Calu3 (cell line): ENCODE measurements around the gene RAB1A. TPM values are rescaled to one million over a fixed set of nuclear protein-coding genes. Genes with fewer than 3 reads are reported as not detected.

Experiments used
- BruUV-seq: library from RNA; stranded (reverse); fragments of 400-500 nt; replicated peaks from 2 replicates; lab custom pipeline; 2021; lab: Mats Ljungman, UMichigan
- CTCF ChIA-PET: fragments of 300-600 bp; sonication (Branson Sonifier 250); formaldehyde crosslinking; loops from one replicate; lab custom pipeline; 2022; ENCODE audit warnings: antibody characterized with exemption; lab: Charles Lee
- DNase-seq: peaks from one replicate; pipeline ENCODE4 v3.0.0; 2022
- H3K27ac Mint-ChIP-seq: one replicate; pipeline ENCODE4 v1.8.0; 2022; ENCODE audit warnings: mixed read lengths; ENCODE audit not compliant: unreplicated experiment
- H3K27me3 Mint-ChIP-seq: one replicate; pipeline ENCODE4 v1.8.0; 2022; ENCODE audit warnings: mixed read lengths; ENCODE audit not compliant: unreplicated experiment
- H3K36me3 Mint-ChIP-seq: one replicate; pipeline ENCODE4 v1.8.0; 2022; ENCODE audit warnings: mild to moderate bottlenecking, moderate library complexity, mixed read lengths; ENCODE audit not compliant: insufficient read depth, unreplicated experiment
- H3K4me1 Mint-ChIP-seq: one replicate; pipeline ENCODE4 v1.8.0; 2022; ENCODE audit warnings: mild to moderate bottlenecking, low read depth, mixed read lengths; ENCODE audit not compliant: unreplicated experiment
- H3K4me3 Mint-ChIP-seq: one replicate; pipeline ENCODE4 v1.8.0; 2022; ENCODE audit warnings: mild to moderate bottlenecking, low read depth, moderate library complexity, mixed read lengths; ENCODE audit not compliant: unreplicated experiment
- H3K9me3 Mint-ChIP-seq: one replicate; pipeline ENCODE4 v1.8.0; 2022; ENCODE audit warnings: low read depth, mixed read lengths; ENCODE audit not compliant: unreplicated experiment
- intact Hi-C: fragments of 100-400 bp; cut with micrococcal nuclease; formaldehyde crosslinking; loops from one replicate; pipeline ENCODE4 v1.10.0; 2022; ENCODE audit not compliant: unreplicated experiment
- total RNA-seq: library from RNA; stranded (reverse); gene quantifications from 2 replicates; pipeline ENCODE4 v1.2.3, GENCODE V29; 2022
- TF ChIP-seq, protein P1 (sequence below): fragments of 200-600 bp; IDR thresholded peaks from one replicate; pipeline ENCODE4 v1.8.0; 2022; ENCODE audit warnings: antibody characterized with exemption; ENCODE audit not compliant: unreplicated experiment

The RAB1A gene
- total RNA-seq, 1 experiment from 2014 or later, result 148 TPM

DNA sequence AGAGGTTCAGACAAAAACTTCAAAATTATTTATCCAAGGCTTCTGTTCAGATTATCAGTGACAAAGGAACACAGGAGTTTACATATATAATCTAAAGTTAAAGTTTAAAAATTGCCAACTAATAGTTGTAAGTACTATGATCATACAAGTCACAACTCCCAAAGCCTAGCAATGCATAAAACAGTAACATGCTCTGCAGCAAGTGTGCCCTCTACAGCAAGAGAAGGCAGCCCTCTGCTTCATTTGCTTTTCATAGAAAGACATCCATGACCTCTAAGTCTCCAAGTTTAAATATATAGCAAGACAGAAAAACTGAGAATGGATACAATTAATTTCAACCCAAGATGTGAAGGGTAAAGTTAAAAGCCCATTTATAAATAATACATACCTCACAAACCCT, 13.3 kb downstream of the RAB1A start:
- DNase-seq, result no peak
- CTCF ChIA-PET, result interaction anchor here (0.6 kb wide), 1 partner anchor 23 kb away, joined by 4 read pairs; no protein-coding TSS in a partner anchor
- H3K4me1 Mint-ChIP-seq, result peaks cover 6% of the 10 kb centered on the region
- intact Hi-C loops, result no loop called here
- BruUV-seq, result no TSS peak
- H3K36me3 Mint-ChIP-seq, result peaks cover 12% of the 10 kb centered on the region
- TF ChIP-seq, protein P1, sequence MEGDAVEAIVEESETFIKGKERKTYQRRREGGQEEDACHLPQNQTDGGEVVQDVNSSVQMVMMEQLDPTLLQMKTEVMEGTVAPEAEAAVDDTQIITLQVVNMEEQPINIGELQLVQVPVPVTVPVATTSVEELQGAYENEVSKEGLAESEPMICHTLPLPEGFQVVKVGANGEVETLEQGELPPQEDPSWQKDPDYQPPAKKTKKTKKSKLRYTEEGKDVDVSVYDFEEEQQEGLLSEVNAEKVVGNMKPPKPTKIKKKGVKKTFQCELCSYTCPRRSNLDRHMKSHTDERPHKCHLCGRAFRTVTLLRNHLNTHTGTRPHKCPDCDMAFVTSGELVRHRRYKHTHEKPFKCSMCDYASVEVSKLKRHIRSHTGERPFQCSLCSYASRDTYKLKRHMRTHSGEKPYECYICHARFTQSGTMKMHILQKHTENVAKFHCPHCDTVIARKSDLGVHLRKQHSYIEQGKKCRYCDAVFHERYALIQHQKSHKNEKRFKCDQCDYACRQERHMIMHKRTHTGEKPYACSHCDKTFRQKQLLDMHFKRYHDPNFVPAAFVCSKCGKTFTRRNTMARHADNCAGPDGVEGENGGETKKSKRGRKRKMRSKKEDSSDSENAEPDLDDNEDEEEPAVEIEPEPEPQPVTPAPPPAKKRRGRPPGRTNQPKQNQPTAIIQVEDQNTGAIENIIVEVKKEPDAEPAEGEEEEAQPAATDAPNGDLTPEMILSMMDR, result no peak
- H3K9me3 Mint-ChIP-seq, result no peaks in the 10 kb centered on the region
- no peak overlapping the region for H3K27ac Mint-ChIP-seq
- H3K27me3 Mint-ChIP-seq, result no peaks in the 10 kb centered on the region
- no peak overlapping the region for H3K4me3 Mint-ChIP-seq

DNA sequence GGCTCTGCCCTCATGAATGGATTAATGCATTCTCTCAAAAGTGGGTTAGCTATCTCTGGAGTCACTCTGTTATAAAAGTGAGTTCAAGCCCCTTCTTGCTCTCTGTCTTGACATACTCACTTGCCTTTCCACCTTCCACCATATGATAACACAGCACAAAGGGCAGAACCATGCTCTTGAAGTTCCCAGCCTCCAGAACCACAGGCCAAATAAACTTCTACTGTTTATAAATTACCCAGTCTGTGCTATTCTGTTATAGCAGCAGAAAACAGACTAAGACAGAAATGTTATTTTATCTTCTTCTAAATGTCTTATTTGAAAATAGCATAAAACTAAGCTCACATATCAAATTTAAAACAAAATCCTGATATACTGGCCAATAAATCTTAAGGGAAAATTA, 15.0 kb downstream of the RAB1A start:
- no peak for DNase-seq
- H3K4me1 Mint-ChIP-seq, result peaks cover 6% of the 10 kb centered on the region
- TF ChIP-seq, protein P1, result no peak
- no peak overlapping the region for H3K4me3 Mint-ChIP-seq
- H3K27ac Mint-ChIP-seq, result no peak overlapping the region
- CTCF ChIA-PET, result interaction anchor here (1.5 kb wide), 1 partner anchor 19 kb away, joined by 3 read pairs; no protein-coding TSS in a partner anchor
- peaks cover 21% of the 10 kb centered on the region for H3K36me3 Mint-ChIP-seq
- H3K9me3 Mint-ChIP-seq, result no peaks in the 10 kb centered on the region
- intact Hi-C loops, result no loop called here
- no TSS peak for BruUV-seq
- H3K27me3 Mint-ChIP-seq, result no peaks in the 10 kb centered on the region

DNA sequence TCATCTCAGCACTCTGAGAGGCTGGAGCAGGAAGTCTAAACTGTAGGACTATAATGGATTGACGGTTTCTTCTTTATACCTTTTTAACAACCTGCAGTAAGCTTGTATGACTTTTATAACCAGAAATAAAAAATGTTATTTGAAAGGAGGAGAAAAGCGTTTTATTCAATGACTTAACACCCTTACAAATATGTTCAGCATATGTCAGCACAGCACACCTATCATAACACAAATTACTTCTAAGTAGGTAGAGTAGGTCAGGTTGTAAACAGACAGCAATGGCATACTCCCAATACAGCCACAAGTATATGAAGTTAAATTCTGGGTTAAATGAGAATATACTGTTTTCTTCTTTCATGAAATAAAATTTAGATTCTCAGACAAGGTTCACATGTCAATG, 16.1 kb downstream of the RAB1A start:
- TF ChIP-seq, protein P1, result no peak
- Mint-ChIP-seq H3K36me3 (peaks cover 21% of the 10 kb centered on the region), H3K27ac (no peak overlapping the region), H3K27me3 (no peaks in the 10 kb centered on the region), H3K9me3 (no peaks in the 10 kb centered on the region), H3K4me3 (no peak overlapping the region), H3K4me1 (peaks cover 6% of the 10 kb centered on the region)
- DNase-seq, result no peak
- BruUV-seq, result no TSS peak
- CTCF ChIA-PET, result interaction anchor here (1.5 kb wide), 1 partner anchor 18 kb away, joined by 3 read pairs; no protein-coding TSS in a partner anchor
- intact Hi-C loops, result no loop called here

DNA sequence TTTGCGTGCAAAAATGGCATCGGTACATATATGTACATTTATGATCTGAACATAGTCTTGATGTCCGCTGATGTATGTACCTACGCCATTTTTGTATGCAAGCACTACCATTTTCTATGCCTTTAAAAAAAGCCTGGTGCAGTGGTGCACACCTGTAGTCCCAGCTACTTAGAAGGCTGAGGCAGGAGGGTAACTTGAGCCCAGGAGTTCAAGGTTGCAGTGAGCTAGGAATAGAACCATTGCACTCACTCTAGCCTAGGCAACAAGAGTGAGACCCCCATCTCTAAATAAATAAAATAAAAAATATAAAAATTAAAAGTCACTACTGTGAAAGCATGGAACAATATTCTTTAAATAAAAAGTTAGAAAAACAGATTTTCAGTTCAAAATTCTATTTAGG, 16.7 kb downstream of the RAB1A start:
- Mint-ChIP-seq H3K27me3 (no peaks in the 10 kb centered on the region), H3K27ac (no peak overlapping the region), H3K4me3 (no peak overlapping the region), H3K36me3 (peaks cover 25% of the 10 kb centered on the region), H3K4me1 (peaks cover 6% of the 10 kb centered on the region), H3K9me3 (no peaks in the 10 kb centered on the region)
- no peak for DNase-seq
- intact Hi-C loops, result no loop called here
- no TSS peak for BruUV-seq
- TF ChIP-seq, protein P1, result no peak
- CTCF ChIA-PET, result no interaction called here
